GM18873 (cell line): ENCODE measurements around the gene RCOR1.
"Not testable (repeated sequence)": the region's sequence is repeated elsewhere in the genome, so short reads cannot be mapped to it uniquely, and the experiment has no call there.

ENCODE experiments used
- ATAC-seq: cut with Tn5 transposase; IDR thresholded peaks from one replicate; pipeline ENCODE4 v1.9.1; 2021; ENCODE audit warnings: mild to moderate bottlenecking, moderate library complexity, moderate number of reproducible peaks; ENCODE audit not compliant: unreplicated experiment, low FRiP score

The RCOR1 gene

GRCh38 chr14:102624666-102625065 is 32.2 kb downstream of the RCOR1 start:
- no peak for ATAC-seq

- ATAC-seq: no peak
Measured at GRCh38 chr14:102625564-102626296, 33.3 kb downstream of the RCOR1 start.

- ATAC-seq: no peak
Measured at GRCh38 chr14:102626530-102626929, 34.1 kb downstream of the RCOR1 start.

- ATAC-seq: no peak
Measured at GRCh38 chr14:102629011-102629444, 36.6 kb downstream of the RCOR1 start.

GRCh38 chr14:102629808-102630350 is 37.4 kb downstream of the RCOR1 start:
- ATAC-seq: no peak

GRCh38 chr14:102630405-102630804 is 38.0 kb downstream of the RCOR1 start:
- no peak for ATAC-seq

- ATAC-seq: no peak
Measured at GRCh38 chr14:102630881-102631280, 38.4 kb downstream of the RCOR1 start.

GRCh38 chr14:102633906-102634595 is 41.6 kb downstream of the RCOR1 start:
- ATAC-seq: no peak

- ATAC-seq: not testable (repeated sequence)
Measured at GRCh38 chr14:102639611-102640010, 47.2 kb downstream of the RCOR1 start.

- no peak for ATAC-seq
Measured at GRCh38 chr14:102644523-102644922, 52.1 kb downstream of the RCOR1 start.

- no peak for ATAC-seq
Measured at GRCh38 chr14:102645746-102646440, 53.4 kb downstream of the RCOR1 start.

- no peak for ATAC-seq
Measured at GRCh38 chr14:102646615-102647014, 54.2 kb downstream of the RCOR1 start.

GRCh38 chr14:102652194-102652593 is 59.7 kb downstream of the RCOR1 start:
- no peak for ATAC-seq

- no peak for ATAC-seq
Measured at GRCh38 chr14:102654298-102654697, 61.8 kb downstream of the RCOR1 start.

- ATAC-seq: no peak
Measured at GRCh38 chr14:102655137-102655536, 62.7 kb downstream of the RCOR1 start.

GRCh38 chr14:102659797-102660196 is 67.3 kb downstream of the RCOR1 start:
- no peak for ATAC-seq

GRCh38 chr14:102661614-102662013 is 69.2 kb downstream of the RCOR1 start:
- ATAC-seq: no peak

GRCh38 chr14:102662636-102663430 is 70.4 kb downstream of the RCOR1 start:
- no peak for ATAC-seq

- ATAC-seq: no peak
Measured at GRCh38 chr14:102663440-102663839, 71.0 kb downstream of the RCOR1 start.

- no peak for ATAC-seq
Measured at GRCh38 chr14:102665621-102666020, 73.2 kb downstream of the RCOR1 start.
